BJ (cell line): Measurements from ENCODE around the gene WDHD1. TPM values are rescaled to one million over a fixed set of nuclear protein-coding genes. Genes with fewer than 3 reads are reported as not detected.
"Not testable (repeated sequence)": the region's sequence is repeated elsewhere in the genome, so short reads cannot be mapped to it uniquely, and the experiment has no call there.

ENCODE experiments used
- CTCF ChIA-PET: fragments of 350-600 bp; formaldehyde crosslinking; extraction: SDS; loops from one replicate; lab custom pipeline; 2021; ENCODE audit warnings: antibody characterized with exemption, inconsistent platforms; lab: Yijun Ruan, JAX
- POLR2A ChIA-PET: fragments of 300-600 bp; sonication (Branson Sonifier 250); formaldehyde crosslinking; extraction: SDS; loops from one replicate; lab custom pipeline; 2021; ENCODE audit warnings: antibody characterized with exemption; lab: Charles Lee
- DNase-seq: peaks from one replicate; pipeline ENCODE4 v3.0.0-alpha.2; 2011; ENCODE audit warnings: low read depth
- H3K27me3 ChIP-seq: 2 replicates; pipeline ENCODE4 v1.6.0; 2011; ENCODE audit warnings: low read length; ENCODE audit not compliant: control insufficient read depth, insufficient read depth
- H3K36me3 ChIP-seq: 2 replicates; pipeline ENCODE4 v1.5.1; 2011; ENCODE audit warnings: low read length; ENCODE audit not compliant: control insufficient read depth, insufficient read depth
- H3K4me3 ChIP-seq: 2 replicates; pipeline ENCODE4 v1.5.1; 2011; ENCODE audit warnings: low read depth, mild to moderate bottlenecking, control low read depth, low read length
- CTCF ChIP-seq: IDR thresholded peaks from 2 replicates; pipeline ENCODE4 v1.5.1; 2011; ENCODE audit warnings: low read depth, mild to moderate bottlenecking, control low read depth, inconsistent platforms, low read length, moderate library complexity; ENCODE audit not compliant: insufficient read depth
- polyA plus RNA-seq: library from polyadenylated mRNA; depleted of rRNA; stranded (reverse); fragments of >200 nt; gene quantifications from 2 replicates; pipeline ENCODE4 v1.2.3, GENCODE V29; 2011

WDHD1 gene
- polyA plus RNA-seq, 1 experiment: 2.6 TPM

- Histone ChIP-seq H3K36me3 (no peaks in the 10 kb centered on the region; the same call in 1 of the 2 replicates), H3K27me3 (no peaks in the 10 kb centered on the region), H3K4me3 (no peak overlapping the region)
- TF ChIP-seq CTCF: no peak
- POLR2A ChIA-PET: no interaction called here
- CTCF ChIA-PET: interaction anchor here (1.1 kb wide), 1 partner anchor 15 kb away, joined by 3 read pairs; no protein-coding TSS in a partner anchor
- DNase-seq: no peak
These were observed 59.4 kb downstream of the WDHD1 start for GRCh38 chr14:54967496-54967895.

GRCh38 chr14:54955143-54955542 is 71.8 kb downstream of the WDHD1 start:
- no peak for TF ChIP-seq CTCF
- CTCF ChIA-PET: interaction anchor here (0.6 kb wide), 1 partner anchor 25 kb away, joined by 3 read pairs; no protein-coding TSS in a partner anchor
- Histone ChIP-seq H3K27me3 (no peaks in the 10 kb centered on the region), H3K4me3 (no peak overlapping the region), H3K36me3 (no peaks in the 10 kb centered on the region; the same call in 1 of the 2 replicates)
- no peak for DNase-seq
- POLR2A ChIA-PET: no interaction called here

GRCh38 chr14:54953609-54954008 is 73.3 kb downstream of the WDHD1 start:
- CTCF ChIA-PET, H3K36me3 ChIP-seq, H3K4me3 ChIP-seq, H3K27me3 ChIP-seq, POLR2A ChIA-PET, DNase-seq: not testable (repeated sequence)

GRCh38 chr14:54952803-54953202 is 74.1 kb downstream of the WDHD1 start:
- CTCF ChIA-PET: interaction anchor here (1.0 kb wide), 1 partner anchor 15 kb away, joined by 3 read pairs; no protein-coding TSS in a partner anchor

GRCh38 chr14:54947230-54947629 is 79.7 kb downstream of the WDHD1 start:
- TF ChIP-seq CTCF: no peak
- Histone ChIP-seq H3K4me3 (no peak overlapping the region), H3K27me3 (no peaks in the 10 kb centered on the region), H3K36me3 (no peaks in the 10 kb centered on the region)
- no peak for DNase-seq
- ChIA-PET POLR2A (no interaction called here), CTCF (no interaction called here)

More at GRCh38 chr14:54952803-54953202, 74.1 kb downstream of the WDHD1 start:
- DNase-seq, H3K36me3 ChIP-seq, H3K27me3 ChIP-seq, H3K4me3 ChIP-seq: not testable (repeated sequence)
- POLR2A ChIA-PET: interaction anchor here (0.6 kb wide), 1 partner anchor 156 kb away, joined by 3 read pairs; no protein-coding TSS in a partner anchor

DNA sequence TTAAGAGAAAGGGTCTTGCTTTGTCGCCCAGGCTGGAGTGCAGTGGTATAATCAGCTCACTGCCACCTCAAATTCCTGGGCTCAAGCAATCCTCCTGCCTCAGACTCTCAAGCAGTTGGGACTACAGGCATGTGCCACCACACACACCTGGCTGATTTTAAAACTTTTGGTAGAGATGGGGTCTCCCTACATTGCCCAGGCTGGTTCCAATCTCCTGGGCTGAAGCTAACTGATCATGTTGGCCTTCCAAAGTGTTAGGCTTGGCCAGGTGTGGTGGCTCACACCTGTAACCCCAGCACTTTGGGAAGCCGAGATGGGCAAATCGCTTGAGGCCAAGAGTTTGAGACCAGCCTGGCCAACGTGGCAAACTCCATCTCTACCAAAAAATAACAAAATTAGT is 80.4 kb downstream of the WDHD1 start:
- no peak overlapping the region for H3K4me3 ChIP-seq
- no peak for TF ChIP-seq CTCF
- ChIA-PET POLR2A (no interaction called here), CTCF (interaction anchor here (0.6 kb wide), 1 partner anchor 575 kb away, joined by 3 read pairs; no protein-coding TSS in a partner anchor)
- H3K27me3 ChIP-seq: no peaks in the 10 kb centered on the region
- DNase-seq: no peak
- no peaks in the 10 kb centered on the region for H3K36me3 ChIP-seq
